Hypothalamus (tissue), 51 donors: Measurements from ENCODE around the gene PARP14.
"Not testable (repeated sequence)": the region's sequence is repeated elsewhere in the genome, so short reads cannot be mapped to it uniquely, and the experiment has no call there.

Source experiments
- DNase-seq, 51 donors: peaks; one replicate each; lab custom pipeline; 2025; lab: John Stamatoyannopoulos, UW

Gene PARP14

DNA sequence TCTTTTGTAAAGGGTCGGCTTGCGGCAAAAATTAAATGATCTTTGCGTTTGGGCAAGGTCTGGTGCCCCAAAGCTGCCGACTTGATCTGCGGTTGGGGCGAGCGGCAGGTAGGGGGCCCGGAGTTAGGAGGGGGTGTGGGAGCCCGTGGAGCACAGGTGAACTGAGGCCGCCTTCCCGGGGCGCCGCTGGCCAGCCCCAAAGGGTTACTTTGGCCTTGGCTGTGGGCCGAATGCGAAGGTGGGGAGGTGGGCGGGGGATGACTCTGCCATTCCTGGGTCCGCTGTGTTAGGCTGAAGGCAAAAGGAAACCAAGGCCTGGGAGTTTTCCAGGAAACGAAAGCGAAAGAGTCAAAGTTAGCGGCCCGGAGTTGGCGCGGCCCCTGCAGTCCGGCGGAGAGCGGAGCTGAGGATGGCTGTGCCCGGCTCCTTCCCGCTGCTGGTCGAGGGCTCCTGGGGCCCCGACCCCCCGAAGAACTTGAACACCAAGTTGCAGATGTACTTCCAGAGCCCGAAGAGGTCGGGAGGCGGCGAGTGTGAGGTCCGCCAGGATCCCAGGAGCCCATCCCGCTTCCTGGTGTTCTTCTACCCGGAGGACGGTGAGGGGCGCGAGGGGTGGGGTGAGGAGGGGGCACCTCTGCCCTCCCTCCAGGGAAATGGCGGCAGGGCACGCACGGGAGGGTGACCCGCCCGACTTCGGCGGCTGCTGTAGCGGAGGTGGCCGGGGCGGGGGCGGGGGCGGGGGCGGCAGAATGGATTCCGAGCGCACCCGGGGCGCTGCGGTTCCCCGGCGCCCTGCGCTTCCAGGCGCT is at the start of gene PARP14:
Gene PARP14, plus strand, starts transcription at position 365 of the 809 bp plus-strand sequence. Its CDS starts 45 bp downstream, at position 410.
- peak in 42 of 51 donors; percentile 4 to 58 (median 32) for DNase-seq

GRCh38 chr3:122635789-122636188 is 44.9 kb upstream of the PARP14 start:
- no peak for DNase-seq

DNA sequence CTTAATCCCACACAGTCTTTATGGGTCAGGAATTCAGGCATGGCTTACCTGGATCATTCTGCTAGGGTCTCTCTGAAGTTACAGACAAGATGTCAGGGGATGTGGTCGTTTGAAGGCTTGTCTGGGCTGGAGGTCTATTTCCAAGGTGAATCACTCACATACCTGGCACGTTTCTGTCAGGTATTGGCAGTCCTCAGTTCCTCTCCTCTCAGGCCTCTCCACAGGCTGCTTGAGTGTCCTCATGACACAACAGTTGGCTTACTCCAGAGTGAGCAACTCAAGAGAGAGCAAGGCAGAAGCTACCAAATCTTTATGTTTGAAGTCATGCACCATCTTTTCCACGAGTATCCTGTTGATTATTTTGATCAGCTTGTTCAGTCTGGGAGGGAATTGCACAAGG is 43.9 kb upstream of the PARP14 start:
- DNase-seq = no peak

DNA sequence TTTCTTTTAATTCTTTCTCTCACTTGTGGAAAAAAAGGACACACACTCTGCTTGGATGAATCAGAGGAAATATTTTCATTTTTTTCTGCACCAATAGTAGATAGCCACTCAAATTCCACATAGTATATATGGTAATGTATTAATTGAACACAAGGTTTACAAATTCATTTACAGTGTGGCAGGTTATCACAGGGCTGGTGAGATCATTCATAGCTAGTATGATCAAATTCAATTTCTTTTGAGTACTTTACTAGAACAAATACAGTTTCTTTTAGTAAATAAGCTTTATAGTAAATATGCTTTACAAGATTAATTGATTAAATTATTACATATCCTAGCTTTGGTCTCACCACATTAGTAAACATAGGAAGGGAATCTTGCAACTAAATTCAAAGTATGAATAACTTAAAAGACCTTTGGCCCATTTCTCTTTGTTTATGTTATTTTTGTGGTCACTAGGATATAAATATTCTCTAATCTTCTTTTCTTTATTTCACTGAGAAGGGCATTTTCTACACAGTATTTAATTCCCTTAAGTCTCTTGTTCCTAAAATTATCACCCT is 40.1 kb upstream of the PARP14 start:
- no peak for DNase-seq

DNA sequence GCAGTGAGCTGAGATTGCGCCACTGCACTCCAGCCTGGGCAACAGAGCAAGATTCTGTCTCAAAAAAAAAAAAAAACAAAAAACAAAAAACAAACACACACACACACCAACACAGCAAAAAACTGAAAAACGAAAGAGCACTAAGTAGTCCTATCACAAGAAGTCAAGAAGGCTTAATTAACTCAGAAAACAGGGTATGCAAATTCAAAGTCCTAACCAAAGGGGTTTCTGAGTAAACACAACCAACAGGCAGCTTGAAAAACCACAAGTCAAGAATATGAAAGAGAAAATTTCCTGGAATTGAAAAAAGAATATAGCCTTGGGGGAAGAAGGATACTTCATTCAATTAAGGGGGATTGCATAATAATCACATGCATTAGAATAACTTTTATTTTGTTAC is 37.7 kb upstream of the PARP14 start:
- DNase-seq = no peak

- no peak for DNase-seq
Measured at GRCh38 chr3:122646146-122646988, 34.3 kb upstream of the PARP14 start.

DNA sequence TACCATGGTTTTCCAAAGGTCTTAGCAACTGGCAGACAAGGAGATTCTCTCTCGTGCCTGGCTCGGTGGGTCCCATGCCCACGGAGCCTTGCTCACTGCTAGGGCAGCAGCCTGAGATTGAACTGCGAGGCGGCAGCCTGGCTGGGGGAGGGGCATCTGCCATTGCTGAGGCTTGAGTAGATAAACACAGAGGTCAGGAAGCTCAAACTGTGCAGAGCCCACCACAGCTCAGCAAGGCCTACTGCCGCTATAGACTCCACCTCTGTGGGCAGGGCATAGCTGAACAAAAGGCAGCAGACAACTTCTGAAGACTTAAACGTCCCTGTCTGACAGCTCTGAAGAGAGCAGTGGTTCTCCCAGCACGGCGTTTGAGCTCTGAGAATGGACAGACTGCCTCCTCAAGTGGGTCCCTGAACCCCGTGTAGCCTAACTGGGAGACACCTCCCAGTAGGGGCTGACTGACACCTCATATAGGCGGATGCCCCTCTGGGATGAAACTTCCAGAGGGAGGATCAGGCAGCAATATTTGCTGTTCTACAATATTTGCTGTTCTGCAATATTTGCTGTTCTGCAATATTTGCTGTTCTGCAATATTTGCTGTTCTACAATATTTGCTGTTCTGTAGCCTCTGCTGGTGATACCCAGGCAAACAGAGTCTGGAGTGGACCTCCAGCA is 29.3 kb upstream of the PARP14 start:
- not testable (repeated sequence) for DNase-seq

GRCh38 chr3:122651962-122652361 is 28.7 kb upstream of the PARP14 start:
- DNase-seq = not testable (repeated sequence)

- DNase-seq = not testable (repeated sequence)
Measured at GRCh38 chr3:122658336-122658735, 22.3 kb upstream of the PARP14 start.

GRCh38 chr3:122660297-122660974 is 20.2 kb upstream of the PARP14 start:
- no peak for DNase-seq

DNA sequence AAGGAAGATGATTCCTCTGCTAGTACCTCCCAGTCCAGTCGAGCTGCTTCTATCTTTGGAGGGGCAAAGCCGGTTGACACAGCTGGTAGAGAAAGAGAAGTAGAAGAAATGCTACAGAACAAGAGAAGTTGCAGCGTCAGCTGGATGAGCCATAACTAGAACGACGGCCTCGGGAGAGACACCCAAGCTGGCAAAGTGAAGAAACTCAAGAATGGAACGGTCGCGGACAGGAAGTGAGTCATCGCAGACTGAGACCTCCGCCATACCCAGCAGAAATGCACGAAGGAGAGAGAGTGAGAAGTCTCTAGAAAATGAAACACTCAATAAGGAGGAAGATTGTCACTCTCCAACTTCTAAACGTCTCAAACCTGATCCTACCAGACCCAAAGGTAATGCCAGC is 19.0 kb upstream of the PARP14 start:
- DNase-seq = no peak

DNA sequence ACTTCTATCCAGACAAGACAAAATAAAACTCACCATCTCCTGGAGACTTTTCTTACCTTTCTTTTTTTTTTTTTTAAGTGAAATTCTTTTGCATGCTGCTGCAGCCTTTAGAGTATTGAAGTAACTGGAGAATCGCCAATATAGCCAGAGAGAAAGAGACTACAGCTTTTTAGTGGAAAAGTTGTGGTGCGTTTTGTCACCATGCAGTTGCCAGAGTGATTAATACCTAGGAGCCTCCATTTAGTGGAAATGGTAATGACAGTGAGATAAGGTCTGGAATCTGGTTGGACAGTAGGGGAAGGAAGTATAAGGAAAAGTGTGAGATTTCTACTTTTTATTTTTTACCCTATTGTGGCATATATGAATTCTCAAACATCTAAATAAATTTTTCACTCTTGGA is 18.1 kb upstream of the PARP14 start:
- DNase-seq = no peak

- DNase-seq = no peak
Measured at GRCh38 chr3:122665226-122665786, 15.3 kb upstream of the PARP14 start.

GRCh38 chr3:122665881-122666280 is 14.8 kb upstream of the PARP14 start:
- no peak for DNase-seq

GRCh38 chr3:122668930-122669730 is 11.5 kb upstream of the PARP14 start:
- no peak for DNase-seq

DNA sequence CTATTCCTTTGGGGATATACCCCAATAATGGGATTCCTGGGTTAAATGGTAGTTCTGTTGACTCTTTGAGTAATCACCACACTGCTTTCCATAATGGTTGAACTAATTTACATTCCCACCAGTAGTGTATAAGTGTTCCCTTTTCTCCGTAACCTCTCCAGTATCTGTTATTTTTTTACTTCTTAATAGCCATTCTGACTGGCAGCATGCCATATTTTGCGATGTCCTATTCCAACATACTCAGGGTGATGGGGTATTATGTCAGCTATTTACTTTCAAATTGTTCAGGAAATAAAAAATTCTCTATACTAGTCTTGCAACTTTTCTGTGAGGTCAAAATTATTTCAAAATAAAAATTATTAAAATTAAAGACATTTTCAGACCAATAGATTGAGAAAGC is 9.1 kb upstream of the PARP14 start:
- DNase-seq = no peak

- no peak for DNase-seq
Measured at GRCh38 chr3:122674339-122674738, 6.3 kb upstream of the PARP14 start.

- no peak for DNase-seq
Measured at GRCh38 chr3:122676759-122677158, 3.9 kb upstream of the PARP14 start.

DNA sequence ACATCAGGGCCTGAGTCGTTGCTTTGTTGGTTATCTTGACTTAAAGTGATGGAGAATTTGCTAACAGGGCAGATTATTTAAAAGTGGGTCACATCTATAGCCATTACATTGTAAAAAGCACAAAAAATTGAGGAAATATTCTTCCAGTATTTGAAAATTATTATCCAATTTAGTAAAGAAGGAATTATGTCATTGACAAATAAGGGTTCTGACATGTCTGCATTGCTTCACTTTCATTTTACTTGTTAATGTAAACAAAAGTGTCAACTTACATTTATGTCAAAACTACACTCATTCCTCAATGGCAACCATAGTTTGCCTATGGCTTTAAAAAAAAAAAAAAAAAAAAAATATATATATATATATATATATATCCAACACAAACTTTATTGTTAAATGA is 3.4 kb upstream of the PARP14 start:
- DNase-seq = no peak
